NCI-H748 (cell line): ENCODE results near the gene ANKRD60.

Source experiments
- DNase-seq: peaks from one replicate; lab custom pipeline; 2025; ENCODE audit not compliant: unreplicated experiment; lab: John Stamatoyannopoulos, UW

Gene ANKRD60

DNA sequence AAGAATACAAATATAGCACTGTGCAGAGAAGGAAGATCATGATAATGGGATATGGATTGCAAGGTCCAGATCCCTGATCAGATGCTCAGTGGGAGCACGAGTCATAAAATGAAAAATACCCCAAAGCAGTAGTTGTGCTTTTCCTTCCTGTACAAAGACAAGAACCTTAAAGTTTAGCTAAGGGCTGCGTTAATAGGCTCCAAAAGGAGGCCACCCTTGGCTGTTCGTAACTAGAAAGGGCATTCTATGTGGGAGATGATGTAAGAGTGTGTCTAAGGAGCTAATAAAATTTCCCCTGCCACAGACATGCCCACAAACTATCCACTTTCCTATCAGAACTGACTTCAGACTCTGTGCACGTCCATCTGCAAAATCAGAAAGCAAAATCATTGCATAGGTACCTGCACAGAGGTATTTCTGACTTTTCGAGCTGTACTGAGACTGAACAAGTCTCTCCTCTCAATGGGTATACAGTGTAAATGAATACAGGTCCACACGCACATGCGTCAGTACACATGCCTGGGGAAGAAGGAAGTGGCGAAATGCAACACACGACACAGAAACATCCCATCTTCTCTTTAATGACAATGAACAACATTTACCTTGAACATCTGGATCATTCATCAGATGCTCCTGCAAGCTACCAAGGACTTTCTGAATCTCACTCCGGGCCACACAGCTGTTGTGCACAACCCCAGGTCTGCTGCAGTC lies 16.9 kb upstream of the ANKRD60 start:
- no peak for DNase-seq

DNA sequence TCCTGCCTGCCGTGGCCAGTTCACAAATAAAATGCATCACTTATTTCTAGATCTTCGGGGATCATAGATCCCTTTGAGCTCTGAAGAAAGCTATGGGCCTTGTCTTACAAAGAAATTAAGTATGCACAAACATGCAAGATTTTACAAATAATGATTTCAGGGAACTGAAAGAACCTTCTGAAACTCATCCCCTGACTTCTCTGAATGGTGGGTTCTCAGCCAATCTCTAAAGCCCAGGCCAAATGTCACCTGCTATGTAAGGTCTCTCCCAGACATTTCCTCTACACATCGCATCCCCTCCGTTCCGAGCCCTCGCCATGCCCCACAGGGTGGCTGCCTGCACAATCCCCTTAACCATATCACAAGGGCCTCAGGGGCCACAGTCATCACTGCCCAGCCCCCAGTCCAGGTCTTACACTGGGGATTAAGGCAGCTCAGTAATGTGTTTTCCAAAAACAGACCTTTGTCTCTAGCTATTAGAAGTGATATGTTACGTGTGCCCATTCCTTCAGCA lies 16.1 kb upstream of the ANKRD60 start:
- no peak for DNase-seq

DNA sequence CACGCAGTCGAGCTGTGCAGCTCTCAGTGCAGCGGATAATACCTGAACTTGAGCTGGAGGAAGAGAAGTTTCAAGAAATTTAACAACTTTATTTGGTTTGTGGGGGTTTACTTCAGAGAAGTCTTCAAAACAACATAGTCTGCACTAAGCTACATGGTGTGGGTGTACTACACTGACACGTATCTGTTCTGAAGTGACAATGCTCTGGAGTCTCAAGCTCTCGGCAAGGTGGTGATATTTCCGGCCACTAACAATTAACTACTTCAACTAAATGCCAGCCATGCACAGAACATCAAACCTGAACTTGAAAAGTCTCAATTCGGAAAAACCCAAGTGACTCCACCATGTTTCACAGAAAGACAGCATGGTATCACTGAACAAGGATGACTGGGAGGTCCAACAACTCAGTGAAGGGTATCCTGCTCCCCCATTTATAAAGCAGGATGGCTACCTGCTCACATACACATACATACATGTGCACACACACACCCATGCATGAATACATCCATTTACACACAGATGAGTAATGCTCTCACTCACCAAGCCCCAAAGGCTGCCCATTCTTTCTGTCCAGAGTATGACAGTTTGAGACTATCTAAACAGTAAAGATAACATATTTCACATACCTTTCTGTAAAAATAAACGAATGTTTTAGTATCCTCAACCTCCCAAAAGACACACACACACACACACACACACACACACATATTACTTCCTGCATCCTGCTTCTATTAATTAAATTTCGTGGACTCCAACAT lies 15.4 kb upstream of the ANKRD60 start:
- no peak for DNase-seq

DNA sequence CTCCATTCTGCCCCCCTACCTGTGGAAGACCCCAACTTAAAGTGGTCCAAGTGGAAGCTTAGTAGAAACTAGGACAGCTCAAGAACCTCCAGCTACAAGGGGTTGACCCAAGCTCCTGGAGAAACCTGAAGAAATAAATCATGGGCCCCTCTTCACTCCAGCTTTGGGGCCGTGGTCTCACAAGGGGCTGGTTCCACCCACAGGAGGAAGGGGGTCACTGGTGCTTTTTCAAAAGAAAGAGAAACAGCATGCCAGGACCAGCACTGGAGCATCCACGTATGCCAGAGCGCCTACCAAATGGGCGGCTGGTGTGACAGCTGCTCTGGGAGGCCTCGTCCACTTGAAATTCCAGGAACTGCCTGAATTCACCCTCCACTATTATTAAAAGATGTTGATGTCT lies 14.4 kb upstream of the ANKRD60 start:
- DNase-seq: no peak

DNA sequence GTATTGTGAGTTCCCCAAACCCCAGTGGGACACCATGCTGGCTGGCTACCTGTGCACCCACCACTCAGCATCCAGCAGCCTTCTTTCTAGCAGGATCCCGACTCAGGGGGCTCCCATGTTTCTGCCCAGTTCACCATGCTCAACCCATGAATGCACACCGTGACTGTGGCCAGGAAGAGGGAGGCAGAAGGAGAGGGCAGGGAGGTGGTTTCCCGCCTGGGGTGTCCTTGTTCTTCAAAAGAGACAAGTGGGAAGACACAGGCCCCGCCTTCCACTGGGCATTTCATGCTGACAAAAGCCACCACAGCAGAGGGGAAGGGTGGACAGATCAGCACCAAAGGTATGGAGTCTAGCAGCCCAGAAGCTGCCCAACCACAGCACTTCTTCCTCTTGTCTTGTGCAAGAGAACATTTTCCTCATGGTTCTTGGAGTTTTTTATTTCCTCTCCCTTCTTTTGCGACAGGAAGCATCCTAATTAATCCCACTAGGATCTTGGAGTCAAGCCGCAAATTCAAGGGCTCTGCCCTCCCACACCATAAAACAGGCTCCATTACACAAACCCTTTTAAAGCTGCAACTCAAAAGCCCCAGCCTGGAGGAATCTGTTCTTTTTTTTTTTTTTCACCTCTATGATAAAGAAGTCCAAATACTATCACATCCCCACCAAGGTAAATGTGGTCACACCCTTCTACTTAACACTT lies 13.5 kb upstream of the ANKRD60 start:
- no peak for DNase-seq

DNA sequence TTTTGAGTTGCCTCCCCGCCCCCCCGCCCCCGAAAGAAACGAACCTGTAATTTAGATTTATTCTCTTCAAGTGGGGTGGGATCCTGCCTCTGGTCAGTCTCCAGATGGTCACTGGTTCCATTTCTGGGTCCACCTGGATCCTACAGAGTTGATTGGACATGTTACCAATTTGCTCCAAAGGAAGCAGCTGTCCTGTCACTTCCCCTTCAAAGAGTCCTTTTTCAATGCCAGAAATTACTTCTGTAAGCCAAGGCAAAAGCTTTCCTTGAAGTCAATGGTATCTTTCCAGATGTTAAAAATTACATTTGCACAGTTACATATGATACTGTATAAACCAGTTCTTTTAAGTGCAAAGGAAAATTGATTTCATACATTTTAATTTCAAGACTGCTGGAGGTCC lies 12.0 kb upstream of the ANKRD60 start:
- DNase-seq: no peak

DNA sequence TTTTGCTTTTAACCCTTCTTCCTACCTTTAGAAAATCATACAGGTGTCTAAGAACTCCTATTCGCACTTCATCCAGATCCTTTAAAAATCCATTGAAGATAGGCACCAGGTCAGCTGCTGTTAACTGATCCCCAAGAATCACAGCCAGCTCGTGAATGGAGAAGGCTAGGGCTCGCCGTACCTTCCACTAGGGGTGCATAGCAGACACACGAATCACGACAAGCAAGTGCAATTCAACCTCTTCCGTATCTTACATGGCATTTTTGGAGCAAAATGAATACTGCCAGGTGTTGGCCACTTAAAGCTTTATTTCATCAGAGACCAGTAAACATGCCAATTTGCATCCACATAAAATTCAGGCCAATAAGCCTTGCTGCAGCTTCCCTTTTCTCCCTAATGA lies 10.8 kb upstream of the ANKRD60 start:
- no peak for DNase-seq

DNA sequence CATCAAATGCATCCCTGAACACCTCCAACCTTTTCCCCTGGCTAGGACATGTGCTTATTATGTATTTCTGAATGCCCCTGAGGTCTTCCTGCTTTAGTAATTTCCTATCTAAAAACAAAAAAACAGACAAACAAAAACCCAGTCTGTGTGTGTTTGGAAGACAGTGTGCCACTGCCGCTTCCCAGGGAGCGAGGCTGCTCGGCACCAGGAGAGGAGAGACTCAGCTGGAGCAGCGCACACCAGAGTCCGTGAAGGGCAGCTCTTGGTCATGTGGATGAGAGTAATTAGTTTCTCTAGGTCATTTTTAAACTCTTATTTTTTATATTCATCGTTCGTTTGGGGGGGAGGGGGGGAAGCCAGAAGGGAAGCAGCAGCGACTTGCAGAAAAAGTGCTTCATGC lies 10.0 kb upstream of the ANKRD60 start:
- DNase-seq: no peak

DNA sequence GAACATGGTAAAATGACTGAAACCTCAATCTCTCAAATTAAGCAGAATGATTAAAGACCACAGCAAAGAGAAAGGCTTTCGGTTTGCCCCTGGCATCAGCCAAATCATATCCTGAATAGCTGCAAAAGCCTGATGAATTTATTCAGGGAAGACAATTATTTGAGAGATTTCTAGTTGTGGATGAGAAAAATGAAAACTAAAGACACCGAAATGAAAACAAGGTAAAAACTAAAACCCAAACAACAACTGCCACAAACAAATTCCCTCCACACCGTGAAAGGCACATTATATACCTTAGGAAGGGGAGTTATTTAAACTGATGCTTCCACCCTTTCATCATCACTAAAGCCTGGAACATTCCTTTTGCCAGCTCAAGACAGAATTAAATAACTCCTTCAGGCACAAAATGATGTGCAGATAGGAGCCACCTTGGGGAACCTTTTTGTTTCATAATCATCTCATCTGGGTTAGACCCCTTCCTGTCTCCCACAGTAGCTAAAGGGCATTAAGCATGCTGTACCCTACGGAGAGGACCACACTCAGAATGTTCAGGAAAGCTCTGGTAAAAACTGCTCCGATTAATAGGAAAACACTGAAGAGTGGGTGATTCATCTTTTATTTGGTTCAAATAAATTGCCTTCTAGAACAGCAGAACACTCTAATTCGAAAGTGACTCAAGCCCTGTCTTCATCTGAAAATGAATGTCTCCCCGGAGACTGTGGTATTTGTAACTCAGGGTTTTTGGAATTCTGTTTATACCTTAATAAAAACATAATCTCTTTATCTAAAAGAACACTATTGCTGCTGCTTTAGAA lies 9.1 kb upstream of the ANKRD60 start:
- no peak for DNase-seq

DNA sequence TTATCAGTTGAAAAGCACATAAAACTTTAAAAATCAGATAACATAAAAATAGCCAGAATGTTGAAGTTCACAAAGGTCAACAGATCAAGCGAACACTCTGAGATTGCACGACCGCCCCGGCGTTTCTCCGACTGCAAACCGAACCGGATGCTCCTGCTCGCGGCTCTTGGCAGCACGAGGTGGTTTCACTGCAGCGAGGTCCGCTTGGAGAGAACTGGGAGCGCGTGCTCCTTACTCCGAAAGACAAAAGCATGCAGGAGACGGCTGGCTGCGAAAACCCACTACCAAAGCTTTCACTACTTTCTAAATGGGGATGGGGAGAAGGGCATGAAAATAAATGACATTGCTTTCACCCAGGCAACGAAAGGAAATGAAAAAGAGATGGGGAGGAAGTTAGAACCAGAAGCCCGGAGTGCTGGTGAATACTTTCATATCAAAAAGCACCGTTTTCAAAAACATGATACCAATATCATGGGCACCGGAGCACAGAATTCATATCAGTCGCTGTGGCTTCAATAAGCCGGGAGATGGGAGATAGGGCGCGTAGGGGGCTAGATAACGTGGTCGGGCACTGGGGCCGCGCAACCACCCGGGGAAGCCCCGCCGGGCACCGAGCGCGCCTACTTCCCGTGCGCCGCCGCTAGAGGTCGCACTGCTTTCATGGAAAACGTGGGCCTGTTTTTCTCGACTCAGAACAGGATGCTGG lies 8.3 kb upstream of the ANKRD60 start:
- DNase-seq: peak; percentile 71

DNA sequence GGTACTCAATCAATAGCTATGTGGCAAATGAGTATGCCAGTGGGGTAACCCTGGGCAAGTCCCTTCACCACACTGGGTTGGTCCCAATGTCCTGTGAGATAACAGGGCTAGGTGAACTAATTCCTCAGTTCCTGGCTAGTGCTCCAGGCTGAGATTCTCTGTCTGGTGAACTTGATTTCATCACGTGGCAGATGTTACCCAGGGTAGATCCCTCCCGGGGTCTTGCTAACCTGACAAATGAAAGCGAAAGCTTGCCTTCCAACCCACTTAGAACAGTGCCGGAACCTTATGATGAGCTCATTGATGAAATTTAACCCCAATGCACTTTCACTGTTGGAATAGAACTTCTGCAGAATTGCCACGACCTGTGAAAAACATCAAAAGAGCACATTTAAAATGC lies 6.6 kb upstream of the ANKRD60 start:
- no peak for DNase-seq

DNA sequence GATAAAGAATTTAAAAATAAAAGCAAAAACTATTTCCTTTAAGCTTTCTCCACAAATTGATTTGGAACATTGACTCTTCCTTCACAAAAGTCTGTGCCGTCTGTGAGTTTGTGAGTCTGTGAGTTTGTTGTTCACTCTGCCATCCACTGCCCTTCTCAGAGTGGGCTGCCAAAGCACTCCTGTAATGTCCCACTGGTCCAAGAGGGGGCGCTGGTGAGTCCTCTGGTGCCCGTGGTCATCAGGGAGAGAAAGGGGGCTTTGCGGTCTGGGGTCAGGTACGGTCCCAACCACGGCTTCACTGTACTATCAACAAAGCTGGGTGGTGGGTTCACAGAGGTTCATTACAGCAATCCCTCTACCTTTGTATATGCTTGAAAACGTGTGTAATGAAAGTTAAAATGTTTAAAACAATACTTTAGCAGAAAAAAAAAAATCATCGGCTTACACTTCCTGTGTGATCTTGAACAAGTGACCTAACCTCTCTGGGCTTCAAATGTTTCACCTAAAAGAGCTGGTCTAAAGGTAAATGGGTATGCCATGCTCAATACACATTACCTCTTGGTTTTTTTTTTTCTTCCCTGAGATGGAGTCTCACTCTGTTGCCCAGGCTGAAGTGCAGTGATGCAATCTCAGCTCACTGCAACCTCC lies 5.6 kb upstream of the ANKRD60 start:
- peak; percentile 8 for DNase-seq

DNA sequence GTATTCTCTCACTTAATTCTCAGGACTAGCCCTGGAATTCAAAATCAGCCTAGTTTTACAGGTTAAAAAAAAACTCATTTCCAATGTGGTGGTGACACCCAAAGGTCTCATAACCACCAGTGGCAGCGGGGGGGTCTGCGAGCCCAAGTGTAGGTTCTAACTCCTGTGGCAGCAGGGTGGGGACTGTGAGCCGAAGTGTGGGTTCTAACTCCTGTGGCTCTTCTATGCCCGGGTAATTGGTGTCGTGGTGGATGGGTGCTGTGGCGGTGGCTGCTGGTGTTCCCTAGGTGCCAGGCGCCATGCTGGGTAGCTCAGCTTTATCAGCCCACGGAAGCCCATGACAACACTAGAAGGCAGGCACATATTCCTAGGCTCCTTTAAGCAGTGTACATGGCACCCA lies 4.9 kb upstream of the ANKRD60 start:
- no peak for DNase-seq

DNA sequence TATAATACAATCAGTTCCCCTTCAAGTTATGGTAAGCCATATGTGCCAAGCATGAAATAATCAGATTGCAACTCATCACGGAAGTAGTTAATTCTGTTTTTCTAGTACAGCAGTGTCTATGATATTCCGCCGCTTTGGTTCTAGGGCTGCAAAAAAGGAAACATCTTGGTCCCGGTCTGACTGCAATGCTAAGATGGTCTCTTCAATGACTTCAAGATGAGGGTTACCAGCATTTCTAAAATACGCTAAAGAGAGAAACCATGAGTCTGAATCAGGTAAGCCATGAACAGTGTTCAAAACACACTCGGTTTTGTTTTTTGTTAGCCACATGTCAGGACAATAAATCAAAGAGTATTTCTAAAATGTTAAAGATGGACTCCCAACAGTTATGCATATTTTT lies 3.2 kb upstream of the ANKRD60 start:
- DNase-seq: peak; percentile 61

DNA sequence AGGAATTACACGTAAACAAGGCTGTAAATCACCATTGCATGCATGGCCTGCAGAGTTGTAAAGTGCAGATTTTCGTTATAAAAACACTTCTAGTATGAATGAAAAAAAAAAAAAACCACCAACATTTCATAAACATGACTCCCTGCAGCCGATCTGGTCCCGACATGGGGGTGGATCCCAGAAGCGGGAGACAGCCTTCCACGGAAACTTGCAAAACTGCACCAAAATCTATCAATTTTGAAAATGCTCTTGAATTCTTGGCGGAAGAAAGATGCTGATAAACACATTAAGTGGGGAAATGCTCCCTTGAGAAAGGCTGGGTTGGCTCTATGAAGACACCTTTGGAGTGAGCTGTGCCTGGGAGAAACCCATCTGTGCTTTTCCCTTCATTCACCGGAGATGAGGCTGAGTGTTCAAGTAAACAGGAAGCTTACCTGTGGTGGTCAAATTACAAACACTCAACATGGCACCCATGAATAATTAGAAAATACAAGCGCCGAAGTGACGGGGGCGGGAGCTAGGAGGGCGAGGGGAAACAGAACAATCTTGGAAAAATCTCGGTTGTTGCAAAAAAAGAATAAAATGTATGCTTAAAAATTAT lies 845 bp upstream of the ANKRD60 start:
- peak; percentile 84 for DNase-seq

DNA sequence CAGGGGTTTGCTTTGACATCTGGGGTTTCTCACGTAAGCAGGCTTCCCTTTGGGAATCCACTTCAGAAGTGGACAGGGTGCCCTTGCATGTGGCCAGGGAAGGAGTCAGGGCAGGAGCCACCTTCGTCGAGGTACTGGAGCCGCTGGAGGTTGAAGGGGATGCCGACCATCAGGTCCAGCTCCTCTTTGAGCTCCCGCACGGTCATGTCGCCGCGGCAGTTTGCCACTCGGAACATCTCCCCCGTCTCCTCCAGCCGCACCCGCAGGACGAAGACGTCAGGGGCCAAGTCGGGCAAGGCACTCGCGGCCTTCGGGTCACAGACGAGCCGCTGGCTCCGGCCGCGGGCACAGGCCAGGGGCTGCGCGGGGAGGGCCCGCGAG lies 360 bp downstream of the ANKRD60 start:
- DNase-seq: peak; percentile 41

DNA sequence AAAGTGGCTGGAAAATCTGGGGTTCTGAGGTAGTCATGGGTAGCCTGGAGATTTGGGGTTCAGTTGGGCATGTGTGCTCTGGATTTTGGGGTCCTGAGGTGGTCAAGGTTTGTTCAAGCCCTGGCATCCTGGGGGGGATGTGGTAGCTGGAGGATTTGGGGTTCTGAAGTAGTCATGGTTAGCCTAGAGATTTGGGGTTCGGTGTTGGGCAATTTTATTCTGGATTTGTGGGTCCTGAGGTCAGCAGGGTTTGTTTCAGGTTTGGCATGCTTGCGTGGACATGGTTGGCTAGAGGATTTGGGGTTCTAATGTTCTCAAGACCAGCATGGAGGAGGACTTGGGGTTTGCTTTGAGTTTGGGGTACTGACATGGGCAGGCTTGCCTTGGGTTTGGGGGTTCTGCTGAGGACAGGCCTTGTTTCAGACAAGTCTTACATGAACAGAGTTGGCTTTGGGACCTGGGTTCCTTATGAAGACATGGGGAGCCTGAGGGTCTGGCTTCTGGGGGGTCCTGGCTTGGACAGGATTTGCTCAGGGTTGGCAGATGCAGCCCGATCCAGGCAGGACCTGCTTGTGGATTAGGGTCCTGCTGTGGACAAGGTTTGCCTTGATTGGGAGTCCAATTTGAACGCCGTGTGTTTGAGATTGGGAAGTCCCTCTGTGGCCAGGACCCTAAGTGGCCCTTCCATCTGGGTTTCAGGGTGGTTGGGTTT lies 906 bp downstream of the ANKRD60 start:
- DNase-seq: no peak

DNA sequence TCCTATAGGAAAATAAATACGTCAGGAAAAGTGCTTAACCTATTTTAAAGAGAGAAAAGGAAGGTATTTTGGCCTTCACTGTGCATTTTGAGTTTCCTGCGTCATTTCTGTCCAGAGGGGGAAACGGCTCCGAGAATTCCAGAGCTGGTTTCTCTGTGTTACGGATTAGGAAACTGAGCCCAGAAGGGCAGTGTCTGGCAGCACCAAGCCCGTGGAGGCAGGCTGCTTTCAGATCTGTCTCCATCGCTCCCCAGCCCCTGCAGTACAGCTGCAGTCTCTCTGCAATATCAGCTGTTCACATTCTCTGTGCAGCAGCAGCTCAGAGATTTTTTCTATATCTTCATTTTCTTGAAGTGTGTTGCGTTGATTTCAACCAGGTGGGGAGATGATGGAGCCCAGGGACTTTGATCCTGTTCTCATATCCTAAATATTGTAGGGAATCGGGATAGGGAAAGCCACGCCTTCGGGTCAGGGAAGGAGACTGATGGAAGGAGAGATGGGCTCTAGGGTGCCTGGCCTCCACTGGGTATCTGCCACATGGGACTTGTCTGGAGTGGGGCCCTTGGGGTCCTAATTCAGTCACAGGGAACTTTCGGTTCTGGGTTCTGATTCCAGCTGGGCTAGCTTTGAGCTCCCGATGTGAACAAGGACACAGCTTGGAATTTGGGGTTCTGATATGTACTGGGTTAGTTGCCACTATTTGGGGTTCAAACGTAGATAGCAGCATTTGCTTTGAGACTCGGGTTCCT lies 2.8 kb downstream of the ANKRD60 start:
- no peak for DNase-seq
